Measurements from ENCODE around the gene CYB5R4.
"Not testable (repeated sequence)": the region's sequence is repeated elsewhere in the genome, so short reads cannot be mapped to it uniquely, and the experiment has no call there.

CYB5R4 gene

GRCh38 chr6:83917001-83917400, 57.5 kb downstream of the CYB5R4 start:
- no peak for FAIRE-seq

GRCh38 chr6:83920017-83920416, 60.5 kb downstream of the CYB5R4 start:
- FAIRE-seq = no peak

- no peak for FAIRE-seq
Observed at GRCh38 chr6:83921315-83921714, 61.8 kb downstream of the CYB5R4 start.

GRCh38 chr6:83927470-83927869, 68.0 kb downstream of the CYB5R4 start:
- FAIRE-seq = no peak

GRCh38 chr6:83928286-83928685, 68.8 kb downstream of the CYB5R4 start:
- no peak for FAIRE-seq

GRCh38 chr6:83946201-83946833, 86.8 kb downstream of the CYB5R4 start:
- not testable (repeated sequence) for FAIRE-seq

- not testable (repeated sequence) for FAIRE-seq
Observed at GRCh38 chr6:83947983-83948382, 88.5 kb downstream of the CYB5R4 start.

- no peak for FAIRE-seq
Observed at GRCh38 chr6:83948851-83949250, 89.4 kb downstream of the CYB5R4 start.

- not testable (repeated sequence) for FAIRE-seq
Observed at GRCh38 chr6:83951423-83951822, 91.9 kb downstream of the CYB5R4 start.

- FAIRE-seq = no peak
Observed at GRCh38 chr6:83952830-83953229, 93.3 kb downstream of the CYB5R4 start.

GRCh38 chr6:83954371-83954770, 94.9 kb downstream of the CYB5R4 start:
- no peak for FAIRE-seq

- FAIRE-seq = no peak
Observed at GRCh38 chr6:83958241-83958685, 98.8 kb downstream of the CYB5R4 start.

- FAIRE-seq = no peak
Observed at GRCh38 chr6:83960664-83961063, 101.2 kb downstream of the CYB5R4 start.

- FAIRE-seq = no peak
Observed at GRCh38 chr6:83962582-83962981, 103.1 kb downstream of the CYB5R4 start.

GRCh38 chr6:83966539-83966938, 107.0 kb downstream of the CYB5R4 start:
- no peak for FAIRE-seq

GRCh38 chr6:83970582-83970981, 111.1 kb downstream of the CYB5R4 start:
- FAIRE-seq = peak; percentile 17

GRCh38 chr6:83974409-83975050, 115.0 kb downstream of the CYB5R4 start:
- FAIRE-seq = no peak

- no peak for FAIRE-seq
Observed at GRCh38 chr6:83976037-83976755, 116.7 kb downstream of the CYB5R4 start.

- no peak for FAIRE-seq
Observed at GRCh38 chr6:83976871-83977270, 117.4 kb downstream of the CYB5R4 start.

GRCh38 chr6:83978324-83978734, 118.8 kb downstream of the CYB5R4 start:
- no peak for FAIRE-seq

- FAIRE-seq = no peak
Observed at GRCh38 chr6:83978997-83979396, 119.5 kb downstream of the CYB5R4 start.

GRCh38 chr6:83984411-83984810, 124.9 kb downstream of the CYB5R4 start:
- FAIRE-seq = no peak

GRCh38 chr6:83985308-83985713, 125.8 kb downstream of the CYB5R4 start:
- FAIRE-seq = no peak

- FAIRE-seq = no peak
Observed at GRCh38 chr6:83985715-83986114, 126.2 kb downstream of the CYB5R4 start.
